Inferior parietal cortex (tissue), 1 donor: ENCODE data around the gene ASIC4.

Experiments
- DNase-seq: peaks from one replicate; pipeline ENCODE4 v3.0.0-alpha.2; 2016; ENCODE audit errors: extremely low spot score

Gene ASIC4

GRCh38 chr2:219567791-219568361 is 53.6 kb downstream of the ASIC4 start:
- DNase-seq, result no peak

GRCh38 chr2:219569041-219569440 is 54.8 kb downstream of the ASIC4 start:
- DNase-seq, result no peak

GRCh38 chr2:219569635-219570034 is 55.4 kb downstream of the ASIC4 start:
- DNase-seq, result no peak

GRCh38 chr2:219570194-219570923 is 56.1 kb downstream of the ASIC4 start:
- no peak for DNase-seq

- no peak for DNase-seq
Measured at GRCh38 chr2:219570924-219571310, 56.6 kb downstream of the ASIC4 start.

GRCh38 chr2:219571311-219572236 is 57.3 kb downstream of the ASIC4 start, which contains the start of gene OBSL1:
Gene OBSL1, minus strand, starts transcription at chr2:219571539. Its CDS starts 307 bp downstream, at chr2:219571232.
- DNase-seq, result peak; percentile 23

- DNase-seq, result no peak
Measured at GRCh38 chr2:219572237-219573001, 58.1 kb downstream of the ASIC4 start, which contains the start of gene INHA. Gene INHA, plus strand, starts transcription at chr2:219572310. Its CDS starts 65 bp downstream, at chr2:219572375.

- no peak for DNase-seq
Measured at GRCh38 chr2:219573166-219573565, 58.9 kb downstream of the ASIC4 start.

- DNase-seq, result no peak
Measured at GRCh38 chr2:219574484-219575311, 60.4 kb downstream of the ASIC4 start.

GRCh38 chr2:219575566-219576504 is 61.6 kb downstream of the ASIC4 start:
- DNase-seq, result no peak

GRCh38 chr2:219576505-219577388 is 62.5 kb downstream of the ASIC4 start:
- DNase-seq, result no peak

- DNase-seq, result no peak
Measured at GRCh38 chr2:219578811-219579613, 64.7 kb downstream of the ASIC4 start.

- no peak for DNase-seq
Measured at GRCh38 chr2:219581346-219581745, 67.1 kb downstream of the ASIC4 start.
